GM18951 (cell line): ENCODE measurements around the gene ARFGAP3.

Source experiments
- POLR2A ChIP-seq: IDR thresholded peaks from 4 replicates; pipeline ENCODE4 v1.6.1; 2011; ENCODE audit warnings: mild to moderate bottlenecking; ENCODE audit not compliant: insufficient read length, insufficient read depth; ENCODE audit errors: extremely low read depth
- in situ Hi-C: fragments of 300-500 bp; cut with MboI; formaldehyde crosslinking; loops from one replicate; pipeline ENCODE4 v1.12.0; 2022; ENCODE audit warnings: low sequenced_read_pairs, mixed read lengths, inconsistent platforms; ENCODE audit not compliant: unreplicated experiment

The ARFGAP3 gene

GRCh38 chr22:42816336-42816735 lies 40.7 kb downstream of the ARFGAP3 start:
- TF ChIP-seq POLR2A, result no peak
- in situ Hi-C loops, result loop anchor here (10.0 kb wide), 1 partner anchor 192 kb away; no protein-coding TSS in a partner anchor

GRCh38 chr22:42814616-42815015 lies 42.5 kb downstream of the ARFGAP3 start:
- in situ Hi-C loops, result loop anchor here (10.0 kb wide), 1 partner anchor 190 kb away; no protein-coding TSS in a partner anchor
- no peak for TF ChIP-seq POLR2A

GRCh38 chr22:42814215-42814614 lies 42.9 kb downstream of the ARFGAP3 start:
- in situ Hi-C loops, result loop anchor here (10.0 kb wide), 1 partner anchor 189 kb away; no protein-coding TSS in a partner anchor
- TF ChIP-seq POLR2A, result no peak

- no peak for TF ChIP-seq POLR2A
- in situ Hi-C loops, result loop anchor here (10.0 kb wide), 1 partner anchor 189 kb away; no protein-coding TSS in a partner anchor
Observed at GRCh38 chr22:42813501-42813900, 43.6 kb downstream of the ARFGAP3 start.

- in situ Hi-C loops, result loop anchor here (10.0 kb wide), 1 partner anchor 187 kb away; no protein-coding TSS in a partner anchor
- no peak for TF ChIP-seq POLR2A
Observed at GRCh38 chr22:42811459-42811858, 45.6 kb downstream of the ARFGAP3 start.

- in situ Hi-C loops, result no loop called here
Observed at GRCh38 chr22:42808521-42808920, 48.6 kb downstream of the ARFGAP3 start.

GRCh38 chr22:42807185-42807584 lies 49.9 kb downstream of the ARFGAP3 start:
- in situ Hi-C loops, result no loop called here
- no peak for TF ChIP-seq POLR2A

More at GRCh38 chr22:42808521-42808920, 48.6 kb downstream of the ARFGAP3 start:
- no peak for TF ChIP-seq POLR2A

GRCh38 chr22:42805998-42806830 lies 50.9 kb downstream of the ARFGAP3 start:
- TF ChIP-seq POLR2A, result no peak
- in situ Hi-C loops, result no loop called here

- TF ChIP-seq POLR2A, result no peak
- in situ Hi-C loops, result no loop called here
Observed at GRCh38 chr22:42805016-42805997, 51.8 kb downstream of the ARFGAP3 start.

GRCh38 chr22:42803389-42803788 lies 53.7 kb downstream of the ARFGAP3 start:
- TF ChIP-seq POLR2A, result no peak
- in situ Hi-C loops, result no loop called here

GRCh38 chr22:42801252-42802080 lies 55.6 kb downstream of the ARFGAP3 start:
- in situ Hi-C loops, result no loop called here
- no peak for TF ChIP-seq POLR2A
